ENCODE results near the gene CYTH1.
A peak's percentile ranks its signal among the peaks of the same experiment; 100 is the strongest.
"Not testable (repeated sequence)": the region's sequence is repeated elsewhere in the genome, so short reads cannot be mapped to it uniquely, and the experiment has no call there.

The CYTH1 gene

DNA sequence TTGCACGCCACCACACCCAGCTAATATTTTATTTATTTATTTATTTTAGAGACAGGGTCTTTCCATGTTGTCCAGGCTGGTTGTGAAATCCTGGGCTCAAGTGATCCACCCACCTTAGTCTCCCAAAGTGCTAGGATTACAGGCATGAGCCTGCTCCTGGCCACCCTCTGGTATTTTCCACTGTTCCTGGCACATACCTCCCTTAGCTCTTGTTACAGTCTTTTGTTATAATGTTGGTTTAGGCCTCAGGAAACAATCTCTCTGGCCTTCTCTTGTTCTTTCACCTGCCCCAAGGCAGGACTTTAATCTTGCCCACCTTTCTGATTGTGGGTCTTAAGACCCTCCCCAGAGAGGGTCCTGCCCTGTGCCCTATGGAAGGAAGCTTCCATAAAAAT lies 3.6 kb upstream of the CYTH1 start:
- H3K27ac ChIP-seq (ENCODE audit: low read depth, low read length): no peak overlapping the region
- H3K36me3 ChIP-seq (ENCODE audit: control insufficient read depth, insufficient read depth, low read length): no peaks in the 10 kb centered on the region
- H3K27me3 ChIP-seq (ENCODE audit: control insufficient read depth, insufficient read depth, low read length): no peaks in the 10 kb centered on the region
- H3K9ac ChIP-seq (ENCODE audit: low read depth, low read length): no peak overlapping the region
- no peaks in the 10 kb centered on the region for H3K9me3 ChIP-seq (ENCODE audit: control insufficient read depth, insufficient read depth, low read length)
- no peak overlapping the region for H3K4me3 ChIP-seq (ENCODE audit: low read depth, low read length)
- H3K4me1 ChIP-seq (ENCODE audit: control insufficient read depth, insufficient read depth, low read length): peaks cover 3% of the 10 kb centered on the region; the same call in 1 of the 2 replicates

DNA sequence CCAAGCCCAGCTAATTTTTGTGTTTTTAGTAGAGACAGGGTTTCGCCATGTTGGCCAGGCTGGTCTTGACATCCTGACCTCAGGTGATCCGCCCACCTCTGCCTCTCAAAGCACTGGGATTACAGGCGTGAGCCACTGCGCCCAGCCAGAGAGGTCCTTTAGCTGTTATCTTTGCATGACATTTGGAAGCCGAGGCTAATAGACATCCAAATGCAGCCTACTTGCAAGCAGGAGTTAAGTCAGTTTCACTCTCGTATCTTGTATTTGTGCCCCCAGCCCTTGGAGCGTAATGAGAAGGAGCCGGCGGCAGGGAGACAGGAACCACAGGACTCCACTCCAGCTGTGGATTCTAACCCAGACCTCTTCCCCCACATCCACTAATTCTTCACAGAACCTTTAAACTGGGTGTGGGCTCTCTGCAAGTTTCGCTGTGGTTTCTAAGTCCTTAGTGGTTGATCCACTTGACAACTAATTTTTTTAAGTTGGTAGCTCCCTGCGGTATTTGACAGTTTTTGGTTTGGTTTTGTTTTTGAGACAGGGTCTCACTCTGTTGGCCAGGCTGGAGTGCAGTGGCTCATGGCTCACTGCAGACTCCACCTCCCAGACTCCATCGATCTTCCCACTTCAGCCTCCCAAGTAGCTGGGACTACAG lies 3.1 kb upstream of the CYTH1 start:
- Histone ChIP-seq H3K9me3 (ENCODE audit: control insufficient read depth, insufficient read depth, low read length) (no peaks in the 10 kb centered on the region), H3K27me3 (ENCODE audit: control insufficient read depth, insufficient read depth, low read length) (no peaks in the 10 kb centered on the region), H3K4me1 (ENCODE audit: control insufficient read depth, insufficient read depth, low read length) (peaks cover 3% of the 10 kb centered on the region; the same call in 1 of the 2 replicates), H3K27ac (ENCODE audit: low read depth, low read length) (no peak overlapping the region), H3K36me3 (ENCODE audit: control insufficient read depth, insufficient read depth, low read length) (no peaks in the 10 kb centered on the region), H3K4me3 (ENCODE audit: low read depth, low read length) (no peak overlapping the region), H3K9ac (ENCODE audit: low read depth, low read length) (no peak overlapping the region)

DNA sequence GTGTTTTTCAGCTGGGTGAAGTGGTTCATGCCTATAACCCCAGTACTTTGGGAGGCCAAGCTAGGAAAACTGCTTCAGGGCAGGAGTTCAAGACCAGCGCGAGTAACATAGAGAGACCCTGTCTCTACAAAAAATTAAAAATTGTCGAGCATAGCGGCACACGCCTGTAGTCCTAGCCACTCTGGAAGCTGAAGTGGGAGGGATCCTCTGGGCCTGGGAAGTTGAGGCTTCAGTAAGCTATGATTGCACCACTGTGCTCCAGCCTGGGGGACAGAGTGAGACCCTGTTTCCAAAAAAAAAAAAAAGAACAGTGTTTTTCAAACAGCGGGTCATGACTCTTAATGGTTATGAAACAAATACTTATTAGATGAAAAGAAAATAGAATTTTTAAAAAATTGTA lies 2.3 kb upstream of the CYTH1 start:
- H3K27ac ChIP-seq (ENCODE audit: low read depth, low read length): no peak overlapping the region
- H3K9ac ChIP-seq (ENCODE audit: low read depth, low read length): no peak overlapping the region
- H3K4me3 ChIP-seq (ENCODE audit: low read depth, low read length): no peak overlapping the region
- H3K36me3 ChIP-seq (ENCODE audit: control insufficient read depth, insufficient read depth, low read length): no peaks in the 10 kb centered on the region
- H3K4me1 ChIP-seq (ENCODE audit: control insufficient read depth, insufficient read depth, low read length): peaks cover 3% of the 10 kb centered on the region; the same call in 1 of the 2 replicates
- H3K9me3 ChIP-seq (ENCODE audit: control insufficient read depth, insufficient read depth, low read length): no peaks in the 10 kb centered on the region
- H3K27me3 ChIP-seq (ENCODE audit: control insufficient read depth, insufficient read depth, low read length): no peaks in the 10 kb centered on the region

DNA sequence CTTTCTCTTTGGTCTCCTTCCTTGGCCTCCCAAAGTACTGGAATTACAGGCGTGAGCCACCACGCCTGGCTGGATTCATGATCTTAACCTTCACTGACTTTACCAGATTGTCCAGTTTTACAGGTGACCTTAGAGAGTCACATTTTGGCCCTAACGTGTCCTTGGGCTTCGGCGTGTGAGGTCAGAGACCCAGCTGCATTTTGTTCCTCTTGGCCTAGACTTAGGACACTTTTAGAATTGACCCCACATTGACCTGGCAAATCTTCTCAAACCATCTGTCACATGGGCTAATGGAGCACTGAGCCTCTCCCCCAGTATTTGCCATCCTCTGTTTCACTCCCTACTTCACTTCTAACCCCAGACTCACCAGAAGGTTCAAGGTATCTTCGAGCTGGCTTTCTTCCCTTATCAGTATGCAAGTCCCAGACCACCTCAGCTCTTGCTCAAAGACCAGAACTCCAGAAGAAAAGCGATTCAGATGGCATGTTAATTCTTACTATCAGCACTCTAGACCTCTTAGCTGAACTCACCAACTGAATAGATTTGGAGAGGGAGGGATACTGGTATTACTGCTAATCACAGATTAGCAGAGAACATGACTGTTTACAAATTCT lies 1.7 kb upstream of the CYTH1 start:
- Histone ChIP-seq H3K4me1 (ENCODE audit: control insufficient read depth, insufficient read depth, low read length) (peaks cover 3% of the 10 kb centered on the region; the same call in 1 of the 2 replicates), H3K9me3 (ENCODE audit: control insufficient read depth, insufficient read depth, low read length) (no peaks in the 10 kb centered on the region), H3K36me3 (ENCODE audit: control insufficient read depth, insufficient read depth, low read length) (no peaks in the 10 kb centered on the region), H3K27me3 (ENCODE audit: control insufficient read depth, insufficient read depth, low read length) (no peaks in the 10 kb centered on the region), H3K4me3 (ENCODE audit: low read depth, low read length) (no peak overlapping the region), H3K9ac (ENCODE audit: low read depth, low read length) (no peak overlapping the region), H3K27ac (ENCODE audit: low read depth, low read length) (no peak overlapping the region)

DNA sequence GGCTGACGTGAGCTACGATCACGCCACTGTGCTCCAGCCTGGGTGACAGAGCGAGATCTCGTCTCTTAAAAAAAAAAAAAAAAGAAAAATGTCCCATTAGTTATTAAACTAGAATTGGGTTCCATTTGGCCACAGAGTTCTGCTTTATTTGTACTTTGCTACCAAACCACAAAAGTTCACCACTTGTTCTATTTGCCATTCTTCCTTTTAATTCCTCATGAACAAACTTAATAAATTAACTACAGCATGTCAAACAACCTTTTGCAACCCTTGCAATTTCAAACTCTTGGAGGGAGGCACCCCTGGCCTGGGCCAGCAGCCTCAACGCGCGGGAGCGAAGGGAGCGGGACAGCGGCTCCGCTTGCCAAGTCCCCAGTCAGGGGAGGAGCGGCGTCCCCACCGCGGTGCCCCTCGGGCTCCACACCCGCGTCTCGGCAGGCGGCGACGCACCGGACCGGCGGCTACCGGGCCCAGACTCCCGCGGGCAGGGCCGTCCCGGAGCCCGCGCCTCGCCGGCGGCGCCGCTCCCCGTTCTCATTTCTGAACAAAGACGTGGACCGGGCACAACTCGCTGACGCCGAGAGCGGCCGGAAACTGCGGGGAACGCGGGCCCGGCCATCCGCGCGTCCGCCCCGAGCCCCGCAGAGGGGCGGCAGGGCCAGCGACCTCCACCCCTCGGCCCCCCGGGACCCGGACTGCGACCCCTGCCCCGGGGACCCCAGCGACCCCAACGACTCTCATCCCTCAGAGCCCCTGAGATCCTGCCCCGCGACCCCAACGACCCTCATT lies 775 bp downstream of the CYTH1 start:
- H3K4me3 ChIP-seq (ENCODE audit: low read depth, low read length): peak overlapping the region; percentile 81
- no peaks in the 10 kb centered on the region for H3K9me3 ChIP-seq (ENCODE audit: control insufficient read depth, insufficient read depth, low read length)
- H3K9ac ChIP-seq (ENCODE audit: low read depth, low read length): peak overlapping the region; percentile 66; the same call in 1 of the 2 replicates
- H3K27ac ChIP-seq (ENCODE audit: low read depth, low read length): no peak overlapping the region
- no peaks in the 10 kb centered on the region for H3K27me3 ChIP-seq (ENCODE audit: control insufficient read depth, insufficient read depth, low read length)
- no peaks in the 10 kb centered on the region for H3K4me1 ChIP-seq (ENCODE audit: control insufficient read depth, insufficient read depth, low read length)
- no peaks in the 10 kb centered on the region for H3K36me3 ChIP-seq (ENCODE audit: control insufficient read depth, insufficient read depth, low read length)

DNA sequence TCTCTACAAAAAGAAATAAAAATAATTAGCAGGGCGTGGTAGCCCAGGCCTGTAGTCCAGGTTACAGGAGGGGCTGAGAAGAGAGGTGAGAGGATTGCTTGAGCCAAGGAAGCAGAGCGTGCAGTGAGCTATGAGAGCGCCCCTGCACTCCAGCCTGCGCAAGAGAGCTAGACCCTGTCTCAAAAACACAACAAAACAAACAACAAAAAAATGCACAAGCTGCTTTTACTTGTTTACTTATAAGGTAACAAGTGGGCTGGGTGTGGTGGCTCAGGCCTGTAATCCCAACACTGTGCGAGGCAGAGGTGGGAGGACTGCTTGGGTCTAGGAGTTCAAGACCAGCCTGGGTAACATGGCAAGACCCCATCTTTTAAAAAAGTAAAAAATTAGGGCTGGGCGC lies 1.7 kb downstream of the CYTH1 start:
- Histone ChIP-seq H3K9me3 (ENCODE audit: control insufficient read depth, insufficient read depth, low read length) (no peaks in the 10 kb centered on the region), H3K4me1 (ENCODE audit: control insufficient read depth, insufficient read depth, low read length) (no peaks in the 10 kb centered on the region), H3K27me3 (ENCODE audit: control insufficient read depth, insufficient read depth, low read length) (no peaks in the 10 kb centered on the region), H3K9ac (ENCODE audit: low read depth, low read length) (no peak overlapping the region), H3K36me3 (ENCODE audit: control insufficient read depth, insufficient read depth, low read length) (no peaks in the 10 kb centered on the region), H3K4me3 (ENCODE audit: low read depth, low read length) (no peak overlapping the region), H3K27ac (ENCODE audit: low read depth, low read length) (no peak overlapping the region)

DNA sequence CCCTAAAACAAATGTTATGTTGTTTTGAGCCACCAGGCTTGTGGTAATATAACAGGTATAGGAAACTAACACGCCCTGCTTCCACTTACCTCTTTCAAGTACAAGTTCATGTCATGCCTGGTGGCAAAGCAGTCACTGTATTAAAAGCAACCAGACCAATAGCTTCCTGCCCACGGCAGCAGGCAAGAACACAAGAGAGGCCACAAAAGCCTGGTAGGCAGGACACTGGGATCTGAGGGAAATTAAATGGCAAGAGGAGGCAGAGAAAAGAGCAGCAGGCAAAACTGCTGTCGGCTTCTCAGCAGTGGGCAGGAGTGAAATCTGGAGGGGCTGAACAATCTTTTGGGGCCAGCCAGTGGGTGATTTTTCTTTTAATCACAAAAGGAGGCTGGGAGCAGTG lies 2.2 kb downstream of the CYTH1 start:
- H3K27ac ChIP-seq (ENCODE audit: low read depth, low read length): no peak overlapping the region
- no peak overlapping the region for H3K9ac ChIP-seq (ENCODE audit: low read depth, low read length)

DNA sequence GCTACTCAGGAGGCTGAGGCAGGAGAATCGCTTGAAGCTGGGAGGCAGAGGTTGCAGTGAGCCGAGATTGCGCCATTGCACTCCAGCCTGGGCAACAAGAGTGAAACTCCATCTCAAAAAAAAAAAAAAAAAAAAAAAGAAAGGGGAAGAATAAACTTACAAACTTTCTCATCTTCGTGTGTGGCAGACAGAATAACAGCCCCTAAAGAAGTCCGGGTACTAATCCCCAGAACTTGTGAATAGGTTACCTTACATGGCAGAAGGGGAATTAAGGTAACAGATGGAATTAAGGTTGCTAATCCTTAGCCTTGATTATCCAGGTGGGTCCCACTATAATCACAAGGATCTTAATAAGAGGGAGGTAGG lies 2.8 kb downstream of the CYTH1 start:
- not testable (repeated sequence) for H3K4me3 ChIP-seq (ENCODE audit: low read depth, low read length); H3K4me1 ChIP-seq (ENCODE audit: control insufficient read depth, insufficient read depth, low read length); H3K9ac ChIP-seq (ENCODE audit: low read depth, low read length); H3K27me3 ChIP-seq (ENCODE audit: control insufficient read depth, insufficient read depth, low read length); H3K36me3 ChIP-seq (ENCODE audit: control insufficient read depth, insufficient read depth, low read length); H3K9me3 ChIP-seq (ENCODE audit: control insufficient read depth, insufficient read depth, low read length); H3K27ac ChIP-seq (ENCODE audit: low read depth, low read length)

More for the DNA sequence above, 2.2 kb downstream of the CYTH1 start:
- Histone ChIP-seq H3K9me3 (ENCODE audit: control insufficient read depth, insufficient read depth, low read length) (no peaks in the 10 kb centered on the region), H3K36me3 (ENCODE audit: control insufficient read depth, insufficient read depth, low read length) (no peaks in the 10 kb centered on the region), H3K4me1 (ENCODE audit: control insufficient read depth, insufficient read depth, low read length) (0 out of 2 replicates have a peak, but pooled peaks cover under 1% of the 10 kb centered on the region), H3K27me3 (ENCODE audit: control insufficient read depth, insufficient read depth, low read length) (no peaks in the 10 kb centered on the region), H3K4me3 (ENCODE audit: low read depth, low read length) (no peak overlapping the region)

DNA sequence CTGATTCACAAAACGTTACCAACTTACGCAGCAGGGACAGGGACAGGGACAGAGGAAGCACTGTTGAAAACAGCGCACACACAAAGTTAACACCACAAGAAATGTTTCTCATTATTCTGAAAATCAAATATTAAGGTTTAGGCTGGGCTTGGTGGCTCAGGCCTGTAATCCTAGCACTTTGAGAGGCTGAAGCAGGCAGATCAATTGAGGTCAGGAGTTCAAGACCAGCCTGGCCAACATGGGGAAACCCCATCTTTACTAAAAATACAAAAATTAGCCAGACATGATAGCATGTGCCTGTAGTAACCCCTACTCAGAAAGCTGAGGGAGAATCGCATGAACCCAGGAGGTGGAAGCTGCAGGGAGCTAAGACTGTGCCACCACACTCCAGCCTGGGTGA lies 4.2 kb downstream of the CYTH1 start:
- Histone ChIP-seq H3K36me3 (ENCODE audit: control insufficient read depth, insufficient read depth, low read length) (no peaks in the 10 kb centered on the region), H3K9ac (ENCODE audit: low read depth, low read length) (no peak overlapping the region), H3K27me3 (ENCODE audit: control insufficient read depth, insufficient read depth, low read length) (no peaks in the 10 kb centered on the region), H3K27ac (ENCODE audit: low read depth, low read length) (no peak overlapping the region), H3K4me3 (ENCODE audit: low read depth, low read length) (no peak overlapping the region), H3K9me3 (ENCODE audit: control insufficient read depth, insufficient read depth, low read length) (no peaks in the 10 kb centered on the region), H3K4me1 (ENCODE audit: control insufficient read depth, insufficient read depth, low read length) (0 out of 2 replicates have a peak, but pooled peaks cover 4% of the 10 kb centered on the region)

DNA sequence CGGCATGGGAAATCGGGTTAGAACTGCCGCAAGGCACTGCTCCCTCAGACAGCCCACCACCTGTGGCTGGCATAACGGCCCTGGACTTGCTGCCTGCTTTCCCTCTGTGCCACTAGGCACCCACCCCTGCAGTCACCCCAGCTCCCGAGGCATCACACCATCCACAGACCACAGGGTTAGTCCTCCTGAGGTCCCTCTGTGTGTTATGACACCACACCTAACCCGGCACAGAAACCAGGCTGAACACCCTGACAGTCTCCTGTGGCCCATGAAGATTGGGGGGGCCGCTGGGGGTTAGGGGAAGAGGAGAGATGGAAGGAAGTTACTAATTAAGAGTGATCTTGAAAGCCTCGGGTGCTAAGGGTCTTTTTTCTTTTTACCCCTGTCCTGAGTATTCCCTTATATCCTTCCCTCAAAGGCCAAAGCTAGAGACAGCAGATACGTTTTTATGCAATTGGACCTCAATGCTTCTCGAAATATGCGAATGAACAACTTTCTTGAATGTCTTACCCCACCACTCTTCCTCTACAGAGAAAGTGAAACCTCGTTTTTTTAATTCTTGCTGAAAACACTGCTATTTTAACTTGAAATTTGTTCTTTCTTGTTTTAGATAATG lies 7.0 kb downstream of the CYTH1 start:
- H3K36me3 ChIP-seq (ENCODE audit: control insufficient read depth, insufficient read depth, low read length): no peaks in the 10 kb centered on the region
- no peaks in the 10 kb centered on the region for H3K27me3 ChIP-seq (ENCODE audit: control insufficient read depth, insufficient read depth, low read length)
- no peaks in the 10 kb centered on the region for H3K9me3 ChIP-seq (ENCODE audit: control insufficient read depth, insufficient read depth, low read length)
- no peak overlapping the region for H3K27ac ChIP-seq (ENCODE audit: low read depth, low read length)
- H3K9ac ChIP-seq (ENCODE audit: low read depth, low read length): no peak overlapping the region
- H3K4me1 ChIP-seq (ENCODE audit: control insufficient read depth, insufficient read depth, low read length): 0 out of 2 replicates have a peak, but pooled peaks cover 4% of the 10 kb centered on the region
- H3K4me3 ChIP-seq (ENCODE audit: low read depth, low read length): no peak overlapping the region

DNA sequence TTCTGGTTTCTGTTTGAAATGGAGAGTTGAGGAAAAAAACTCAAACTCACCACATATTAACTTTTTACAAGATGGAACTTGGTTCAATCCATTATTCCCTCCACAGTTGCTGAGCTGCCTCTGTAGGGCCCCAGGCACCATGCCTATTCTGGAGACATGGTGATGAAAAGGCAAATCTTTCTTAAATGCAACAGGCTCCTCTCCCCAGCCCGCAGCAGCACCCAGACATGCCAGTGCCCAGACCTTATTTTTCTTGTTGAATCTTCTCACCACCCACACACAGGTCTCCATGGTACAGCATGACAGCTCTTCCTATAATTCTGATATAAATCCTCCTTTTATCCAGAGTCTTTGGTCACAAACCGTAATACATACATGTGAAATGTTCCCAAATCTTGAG lies 7.6 kb downstream of the CYTH1 start:
- Histone ChIP-seq H3K36me3 (ENCODE audit: control insufficient read depth, insufficient read depth, low read length) (no peaks in the 10 kb centered on the region), H3K9ac (ENCODE audit: low read depth, low read length) (no peak overlapping the region), H3K27me3 (ENCODE audit: control insufficient read depth, insufficient read depth, low read length) (no peaks in the 10 kb centered on the region), H3K4me3 (ENCODE audit: low read depth, low read length) (no peak overlapping the region), H3K4me1 (ENCODE audit: control insufficient read depth, insufficient read depth, low read length) (0 out of 2 replicates have a peak, but pooled peaks cover 4% of the 10 kb centered on the region), H3K27ac (ENCODE audit: low read depth, low read length) (no peak overlapping the region), H3K9me3 (ENCODE audit: control insufficient read depth, insufficient read depth, low read length) (no peaks in the 10 kb centered on the region)

All from HUES48 (cell line).